Upper lobe of left lung (tissue), 6 donors: Measurements from ENCODE around the gene FOXP1. TPM values are rescaled to one million over a fixed set of nuclear protein-coding genes. Genes with fewer than 3 reads are reported as not detected.

Experiments
- ATAC-seq, 2 donors: fragments of 200-7000 bp; cut with Tn5 transposase; one replicate each; pipeline ENCODE4 v1.9.1; 2022; ENCODE audit warnings: mild to moderate bottlenecking in 2 of 2, moderate library complexity in 2 of 2; ENCODE audit not compliant: low FRiP score in 2 of 2
- DNase-seq, 2 donors: peaks; one replicate each; pipeline ENCODE4 v3.0.0-alpha.2; 2019 to 2020
- H3K27ac ChIP-seq, 4 donors: fragments of 200-600 bp; sonication (generic); one replicate each; pipeline ENCODE4 v1.5.1; 2016 to 2019
- H3K27me3 ChIP-seq, 4 donors: fragments of 200-600 bp; sonication (generic); one replicate each; pipeline ENCODE4 v1.5.1; 2017 to 2019
- H3K36me3 ChIP-seq, 4 donors: fragments of 200-600 bp; sonication (generic); one replicate each; pipeline ENCODE4 v1.5.1; 2016 to 2019
- H3K4me1 ChIP-seq, 4 donors: fragments of 200-600 bp; sonication (generic); one replicate each; pipeline ENCODE4 v1.5.1; 2018 to 2019
- H3K4me3 ChIP-seq, 4 donors: fragments of 200-600 bp; sonication (generic); one replicate each; pipeline ENCODE4 v1.5.1; 2017 to 2019; ENCODE audit warnings: mild to moderate bottlenecking in 2 of 4, moderate library complexity in 1 of 4
- H3K9me3 ChIP-seq, 4 donors: fragments of 200-600 bp; sonication (generic); one replicate each; pipeline ENCODE4 v1.5.1; 2018 to 2019
- CTCF ChIP-seq, 6 experiments: fragments of 450-650 bp in 4 of 6; fragments of 200-600 bp in 2 of 6; sonication (generic) in 2 of 6; IDR thresholded peaks; one replicate each; pipeline ENCODE4 v1.5.1; 2016 to 2019; ENCODE audit warnings: antibody characterized with exemption in 6 of 6
- EP300 ChIP-seq, 4 donors: sonication (generic); formaldehyde crosslinking; IDR thresholded peaks; one replicate each; pipeline ENCODE4 v1.5.1; 2017; ENCODE audit warnings: antibody characterized with exemption in 4 of 4, control low read depth in 2 of 4
- POLR2A ChIP-seq, 4 donors: fragments of 450-650 bp; IDR thresholded peaks; one replicate each; pipeline ENCODE4 v1.5.1; 2016 to 2017; ENCODE audit warnings: antibody characterized with exemption in 4 of 4, mild to moderate bottlenecking in 2 of 4
- POLR2AphosphoS5 ChIP-seq, 2 donors: sonication (generic); formaldehyde crosslinking; IDR thresholded peaks; one replicate each; pipeline ENCODE4 v1.5.1; 2017; ENCODE audit warnings: antibody characterized with exemption in 2 of 2
- WGBS, 2 donors: methylation state at CpG; one replicate each; pipeline ENCODE4 v1.1.5; 2017 to 2018; 5-methylcytosine and 5-hydroxymethylcytosine counted together
- total RNA-seq, 6 donors: library from RNA; depleted of rRNA in 4 of 6; stranded (reverse); fragments of >200 nt in 4 of 6; gene quantifications; one replicate each; pipeline versions ENCODE4 v1.1.0 to v1.2.1, GENCODE V29; 2016 to 2021
- donor health status: DM: no; HTN: no; CAD: no; lungs with moderate emphysema.
- donor health status: DM: no; HTN: yes; CAD: no; lungs with severe emphysema.

Gene FOXP1
- total RNA-seq, 6 donors from 2014 or later, result 103 to 248 (median 134) TPM

GRCh38 chr3:71548705-71549384, 34.7 kb downstream of the FOXP1 start:
- Histone ChIP-seq H3K36me3 (peaks cover 0 to 4% (median 0%) of the 10 kb centered on the region in 4 donors), H3K27ac (peak overlapping the region in 3 of 4 donors; percentile 49 to 76 (median 68)), H3K9me3 (no peaks in the 10 kb centered on the region), H3K4me3 (no peak overlapping the region), H3K27me3 (no peaks in the 10 kb centered on the region), H3K4me1 (peaks cover 16 to 41% (median 24%) of the 10 kb centered on the region in 4 donors)
- no peak for DNase-seq
- 79 to 85% methylated on average over 4 of the region's 4 CpGs for WGBS, 2 donors
- ATAC-seq, result no peak
- TF ChIP-seq EP300 (IDR thresholded peaks at IDR 0.05) (no peak), POLR2AphosphoS5 (IDR thresholded peaks at IDR 0.05) (no peak), CTCF (IDR thresholded peaks at IDR 0.05) (no peak), POLR2A (IDR thresholded peaks at IDR 0.05) (no peak)

GRCh38 chr3:71547249-71548198, 36.0 kb downstream of the FOXP1 start:
- 61 to 63% methylated on average over 4 of the region's 4 CpGs for WGBS, 2 donors
- Histone ChIP-seq H3K4me3 (no peak overlapping the region), H3K27me3 (no peaks in the 10 kb centered on the region), H3K27ac (peak overlapping the region; percentile 23 to 76 (median 69)), H3K36me3 (peaks cover 0 to 4% (median 0%) of the 10 kb centered on the region in 4 donors), H3K4me1 (peaks cover 22 to 52% (median 30%) of the 10 kb centered on the region in 4 donors), H3K9me3 (no peaks in the 10 kb centered on the region)
- DNase-seq (peak in 1 of 2 donors; percentile 56), ATAC-seq (peak; percentile 43 to 77)
- TF ChIP-seq CTCF (IDR thresholded peaks at IDR 0.05), result no peak
- no peak for TF ChIP-seq POLR2AphosphoS5 (IDR thresholded peaks at IDR 0.05)
- no peak for TF ChIP-seq EP300 (IDR thresholded peaks at IDR 0.05)
- no peak for TF ChIP-seq POLR2A (IDR thresholded peaks at IDR 0.05)

- Histone ChIP-seq H3K9me3 (no peaks in the 10 kb centered on the region), H3K27ac (peak overlapping the region; percentile 23 to 76 (median 69)), H3K36me3 (peaks cover 0 to 4% (median 0%) of the 10 kb centered on the region in 4 donors), H3K27me3 (no peaks in the 10 kb centered on the region), H3K4me1 (peaks cover 29 to 57% (median 36%) of the 10 kb centered on the region in 4 donors), H3K4me3 (no peak overlapping the region)
- WGBS, 2 donors, result 51 to 60% methylated on average over 2 of the region's 2 CpGs
- TF ChIP-seq POLR2A (IDR thresholded peaks at IDR 0.05) (no peak), POLR2AphosphoS5 (IDR thresholded peaks at IDR 0.05) (no peak), EP300 (IDR thresholded peaks at IDR 0.05) (no peak), CTCF (IDR thresholded peaks at IDR 0.05) (no peak)
- DNase-seq, result no peak
- ATAC-seq, result no peak
Observed at GRCh38 chr3:71546821-71547220, 36.7 kb downstream of the FOXP1 start.

GRCh38 chr3:71545330-71545729, 38.2 kb downstream of the FOXP1 start:
- WGBS, 2 donors, result 92 to 93% methylated on average over 2 of the region's 2 CpGs
- Histone ChIP-seq H3K36me3 (no peaks in the 10 kb centered on the region), H3K4me1 (peaks cover 30 to 59% (median 34%) of the 10 kb centered on the region in 4 donors), H3K27ac (no peak overlapping the region), H3K4me3 (no peak overlapping the region), H3K27me3 (no peaks in the 10 kb centered on the region), H3K9me3 (no peaks in the 10 kb centered on the region)
- no peak for TF ChIP-seq EP300 (IDR thresholded peaks at IDR 0.05)
- TF ChIP-seq POLR2A (IDR thresholded peaks at IDR 0.05), result no peak
- DNase-seq (no peak), ATAC-seq (no peak)
